A673 (cell line): ENCODE measurements around the gene NRN1. TPM values are rescaled to one million over a fixed set of nuclear protein-coding genes. Genes with fewer than 3 reads are reported as not detected.

Source experiments
- BruUV-seq: library from RNA; stranded (reverse); fragments of 400-500 nt; replicated peaks from 2 replicates; lab custom pipeline; 2021; lab: Mats Ljungman, UMichigan
- CTCF ChIA-PET: fragments of 300-600 bp; sonication (Branson Sonifier 250); formaldehyde crosslinking; loops from one replicate; lab custom pipeline; 2022; ENCODE audit warnings: antibody characterized with exemption; lab: Charles Lee
- POLR2A ChIA-PET: fragments of 300-600 bp; sonication (Branson Sonifier 250); formaldehyde crosslinking; loops from one replicate; lab custom pipeline; 2022; ENCODE audit warnings: antibody characterized with exemption; ENCODE audit not compliant: low non-redundant PET; lab: Charles Lee
- DNase-seq: peaks from one replicate; pipeline ENCODE4 v3.0.0-alpha.2; 2015; ENCODE audit warnings: low spot score
- H3K27ac ChIP-seq: fragments of 200-600 bp; sonication (generic); 2 replicates; pipeline ENCODE4 v1.5.1; 2016; ENCODE audit warnings: mixed run types, low read depth, mild to moderate bottlenecking, mixed read lengths, antibody characterized with exemption, low read length; ENCODE audit not compliant: poor library complexity, severe bottlenecking
- H3K27me3 ChIP-seq: fragments of 200-600 bp; sonication (generic); replicated peaks from 2 replicates; pipeline ENCODE4 v1.6.1; 2017; ENCODE audit warnings: mixed run types, low read depth, mild to moderate bottlenecking, mixed read lengths, antibody characterized with exemption, low read length; ENCODE audit not compliant: insufficient read depth, poor library complexity
- H3K36me3 ChIP-seq: fragments of 200-600 bp; sonication (generic); 2 replicates; pipeline ENCODE4 v1.6.1; 2016; ENCODE audit warnings: mixed run types, mild to moderate bottlenecking, mixed read lengths, antibody characterized with exemption, low read length; ENCODE audit not compliant: insufficient read depth, poor library complexity, severe bottlenecking
- H3K4me1 ChIP-seq: fragments of 200-600 bp; sonication (generic); 2 replicates; pipeline ENCODE4 v1.6.1; 2017; ENCODE audit warnings: mixed run types, mild to moderate bottlenecking, mixed read lengths, antibody characterized with exemption, low read length; ENCODE audit not compliant: insufficient read depth, poor library complexity, severe bottlenecking
- H3K4me3 ChIP-seq: fragments of 200-600 bp; sonication (generic); 2 replicates; pipeline ENCODE4 v1.5.1; 2016; ENCODE audit warnings: low read depth, mixed run types, mild to moderate bottlenecking, mixed read lengths, low read length; ENCODE audit not compliant: poor library complexity, severe bottlenecking
- H3K9me3 ChIP-seq: fragments of 200-600 bp; sonication (generic); 2 replicates; pipeline ENCODE4 v1.6.1; 2016; ENCODE audit warnings: mixed run types, low read depth, mild to moderate bottlenecking, mixed read lengths, antibody characterized with exemption, low read length; ENCODE audit not compliant: poor library complexity, severe bottlenecking
- EZH2 ChIP-seq: fragments of 200-600 bp; sonication (generic); IDR thresholded peaks from 2 replicates; pipeline ENCODE4 v1.6.1; 2017; ENCODE audit warnings: borderline replicate concordance, low read depth, mild to moderate bottlenecking, mixed read lengths, antibody characterized with exemption, low read length; ENCODE audit not compliant: poor library complexity, severe bottlenecking
- intact Hi-C: fragments of 100-400 bp; cut with micrococcal nuclease; formaldehyde crosslinking; loops from one replicate; pipeline ENCODE4 v1.10.0; 2022; ENCODE audit not compliant: unreplicated experiment
- total RNA-seq: library from RNA; stranded (reverse); gene quantifications from 2 replicates; pipeline ENCODE4 v1.2.3, GENCODE V29; 2021
- TF ChIP-seq, protein P1 (sequence below): fragments of 300-800, 200-600 bp; sonication (generic); conservative IDR thresholded peaks from 2 replicates; pipeline ENCODE4 v1.5.1; 2017; ENCODE audit warnings: low read depth, mild to moderate bottlenecking, antibody characterized with exemption, low read length, moderate library complexity, mixed read lengths

Gene NRN1
- total RNA-seq, 1 experiment from 2014 or later, result 37.0 TPM

DNA sequence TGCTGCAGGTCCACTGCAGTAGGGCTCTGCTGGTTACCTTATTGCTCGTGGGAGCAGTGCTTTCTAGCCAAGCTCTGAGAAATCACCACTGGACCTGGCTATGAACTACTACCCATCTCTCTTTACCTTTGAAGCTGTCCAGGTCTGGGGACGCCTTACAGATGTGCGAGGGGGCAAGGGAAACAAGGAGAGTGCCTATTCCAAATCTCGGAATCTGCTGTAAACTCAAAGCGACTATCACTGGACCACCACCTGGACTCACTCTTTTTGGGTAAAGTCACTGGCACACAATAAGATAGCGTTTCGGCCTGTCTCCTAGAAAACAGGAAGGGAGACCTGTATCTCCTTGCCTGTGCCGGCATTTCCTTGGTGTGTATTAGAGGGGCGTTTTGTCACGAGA is 5.3 kb downstream of the NRN1 start:
- POLR2A ChIA-PET, result no interaction called here
- intact Hi-C loops, result no loop called here
- no peak for DNase-seq
- Histone ChIP-seq H3K27me3 (no peaks in the 10 kb centered on the region), H3K4me1 (peaks cover 31% of the 10 kb centered on the region), H3K36me3 (peaks cover 21% of the 10 kb centered on the region), H3K9me3 (no peaks in the 10 kb centered on the region), H3K27ac (no peak overlapping the region), H3K4me3 (no peak overlapping the region)
- CTCF ChIA-PET, result no interaction called here
- no peak for TF ChIP-seq EZH2
- TF ChIP-seq, protein P1, sequence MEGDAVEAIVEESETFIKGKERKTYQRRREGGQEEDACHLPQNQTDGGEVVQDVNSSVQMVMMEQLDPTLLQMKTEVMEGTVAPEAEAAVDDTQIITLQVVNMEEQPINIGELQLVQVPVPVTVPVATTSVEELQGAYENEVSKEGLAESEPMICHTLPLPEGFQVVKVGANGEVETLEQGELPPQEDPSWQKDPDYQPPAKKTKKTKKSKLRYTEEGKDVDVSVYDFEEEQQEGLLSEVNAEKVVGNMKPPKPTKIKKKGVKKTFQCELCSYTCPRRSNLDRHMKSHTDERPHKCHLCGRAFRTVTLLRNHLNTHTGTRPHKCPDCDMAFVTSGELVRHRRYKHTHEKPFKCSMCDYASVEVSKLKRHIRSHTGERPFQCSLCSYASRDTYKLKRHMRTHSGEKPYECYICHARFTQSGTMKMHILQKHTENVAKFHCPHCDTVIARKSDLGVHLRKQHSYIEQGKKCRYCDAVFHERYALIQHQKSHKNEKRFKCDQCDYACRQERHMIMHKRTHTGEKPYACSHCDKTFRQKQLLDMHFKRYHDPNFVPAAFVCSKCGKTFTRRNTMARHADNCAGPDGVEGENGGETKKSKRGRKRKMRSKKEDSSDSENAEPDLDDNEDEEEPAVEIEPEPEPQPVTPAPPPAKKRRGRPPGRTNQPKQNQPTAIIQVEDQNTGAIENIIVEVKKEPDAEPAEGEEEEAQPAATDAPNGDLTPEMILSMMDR, result no peak
- no TSS peak for BruUV-seq

DNA sequence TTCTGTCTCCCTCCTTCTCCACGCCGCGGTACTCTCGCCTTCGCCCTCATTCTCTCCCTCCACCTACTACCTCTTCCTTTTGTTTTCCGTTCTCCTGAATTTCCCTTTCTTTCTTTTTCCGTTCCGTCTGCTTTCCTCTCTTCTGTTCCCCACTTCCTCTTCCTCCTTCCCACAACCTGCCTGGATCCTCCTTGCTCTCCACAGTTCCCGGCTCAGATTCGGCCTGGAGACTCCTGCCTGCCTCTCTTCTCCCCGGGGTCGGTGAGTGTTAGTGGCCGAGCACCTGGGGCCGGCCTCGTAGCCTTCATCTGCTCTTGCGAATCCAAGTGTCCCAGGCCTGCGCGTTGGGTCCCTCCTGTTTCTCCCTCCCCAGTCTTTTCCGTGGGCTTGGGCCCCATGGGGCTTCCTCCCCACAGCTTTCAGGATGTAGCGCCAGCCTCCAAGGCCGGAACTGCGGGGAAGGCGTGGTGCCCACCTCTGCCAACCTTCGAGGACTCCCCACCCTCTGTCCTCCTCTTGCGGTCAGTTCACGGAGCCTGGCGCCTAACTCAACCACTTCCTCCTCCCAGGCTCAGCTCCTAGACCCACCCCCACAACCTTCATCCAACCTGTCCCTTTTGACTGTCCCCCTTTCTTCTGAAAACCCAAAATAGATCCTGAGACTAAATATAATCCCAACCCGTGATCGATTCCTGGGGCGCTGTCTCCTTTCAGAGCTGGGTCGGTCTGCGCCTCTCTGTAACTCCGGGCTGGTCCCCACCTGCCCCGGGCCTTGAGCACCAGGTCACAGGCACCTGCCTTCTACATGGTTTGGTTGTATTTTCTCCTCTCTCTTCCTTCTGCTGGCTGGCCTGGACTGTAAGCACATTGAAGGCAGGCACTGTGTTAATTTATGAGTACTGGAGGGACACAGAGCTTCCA is 6.8 kb downstream of the NRN1 start:
- no peaks in the 10 kb centered on the region for H3K27me3 ChIP-seq
- H3K27ac ChIP-seq, result peak overlapping the region; percentile 74
- no peak for TF ChIP-seq EZH2
- TF ChIP-seq, protein P1, result no peak
- no TSS peak for BruUV-seq
- no peak for DNase-seq
- no peaks in the 10 kb centered on the region for H3K9me3 ChIP-seq
- peak overlapping the region; percentile 45 for H3K4me3 ChIP-seq
- POLR2A ChIA-PET, result interaction anchor here (0.6 kb wide), 2 partner anchors 141 to 896 kb away, joined by 3 read pairs; no protein-coding TSS in a partner anchor
- peaks cover 31% of the 10 kb centered on the region for H3K4me1 ChIP-seq
- peaks cover 21% of the 10 kb centered on the region for H3K36me3 ChIP-seq
- intact Hi-C loops, result loop anchor here (5.0 to 10.0 kb wide), 3 partner anchors 108 to 547 kb away; no protein-coding TSS in a partner anchor
- CTCF ChIA-PET, result interaction anchor here (0.6 kb wide), 1 partner anchor 578 kb away, joined by 9 read pairs; no protein-coding TSS in a partner anchor

DNA sequence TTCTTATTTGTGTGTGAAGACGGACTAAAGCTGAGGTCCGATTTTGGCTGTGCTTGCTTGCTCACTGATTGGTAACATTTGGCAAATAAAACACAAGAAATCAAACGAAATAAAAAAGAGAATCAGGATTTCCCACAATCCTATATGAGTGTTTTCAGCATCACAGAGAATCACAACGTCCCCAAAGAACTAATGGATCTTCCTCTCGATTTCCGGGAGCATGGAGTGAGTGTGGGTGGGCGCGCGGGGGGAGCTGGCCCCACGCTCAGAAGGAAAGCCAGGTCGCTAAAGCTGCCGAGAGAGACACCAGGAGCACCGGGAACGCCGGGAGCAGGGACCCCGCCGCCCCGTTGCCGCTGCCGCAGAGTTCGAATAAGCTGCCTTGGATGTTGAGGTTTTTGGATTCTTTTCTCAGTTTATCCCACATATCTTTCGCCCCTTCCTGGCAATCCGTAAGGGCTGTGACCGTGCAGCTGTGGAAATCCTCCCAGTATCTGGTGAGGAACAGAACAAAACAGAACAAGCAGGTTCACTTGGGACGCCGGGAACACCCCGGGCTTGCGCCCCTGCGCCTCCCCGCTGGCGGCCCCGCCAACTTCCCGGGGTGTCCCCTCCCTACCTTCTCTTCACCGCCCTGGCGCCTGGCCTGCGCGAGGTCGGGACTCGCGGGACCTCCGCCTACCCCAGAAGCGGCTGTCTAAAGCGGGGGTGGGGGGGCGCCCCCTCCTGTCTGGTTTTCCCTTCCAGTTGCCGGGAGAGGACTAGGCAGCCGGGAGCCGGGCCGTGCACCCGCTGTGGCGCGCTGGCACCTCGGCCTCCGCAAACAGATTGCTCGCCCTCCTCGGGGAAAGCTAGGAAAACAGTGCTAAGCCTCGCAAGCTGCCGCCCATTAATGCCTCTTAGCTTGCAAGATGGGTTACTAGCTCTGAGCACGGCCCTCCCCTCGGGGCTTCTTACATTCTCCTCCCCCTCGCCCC is 7.7 kb downstream of the NRN1 start:
- no peaks in the 10 kb centered on the region for H3K9me3 ChIP-seq
- CTCF ChIA-PET, result no interaction called here
- intact Hi-C loops, result loop anchor here (5.0 to 10.0 kb wide), 3 partner anchors 107 to 548 kb away; no protein-coding TSS in a partner anchor
- peak; percentile 72 for DNase-seq
- peaks cover 31% of the 10 kb centered on the region for H3K4me1 ChIP-seq
- POLR2A ChIA-PET, result interaction anchor here (0.6 kb wide), 2 partner anchors 140 to 895 kb away, joined by 3 read pairs; no protein-coding TSS in a partner anchor
- peaks cover 21% of the 10 kb centered on the region for H3K36me3 ChIP-seq
- peak overlapping the region; percentile 74 for H3K27ac ChIP-seq
- no peaks in the 10 kb centered on the region for H3K27me3 ChIP-seq
- BruUV-seq, result no TSS peak
- H3K4me3 ChIP-seq, result peak overlapping the region; percentile 45
- TF ChIP-seq EZH2, result no peak
- TF ChIP-seq, protein P1, result peak; percentile 42
